EL (cell line): ENCODE results near the gene CCNQ.

Experiments used
- DNase-seq: peaks from one replicate; pipeline ENCODE4 v3.0.0-alpha.2; 2016

CCNQ gene

DNA sequence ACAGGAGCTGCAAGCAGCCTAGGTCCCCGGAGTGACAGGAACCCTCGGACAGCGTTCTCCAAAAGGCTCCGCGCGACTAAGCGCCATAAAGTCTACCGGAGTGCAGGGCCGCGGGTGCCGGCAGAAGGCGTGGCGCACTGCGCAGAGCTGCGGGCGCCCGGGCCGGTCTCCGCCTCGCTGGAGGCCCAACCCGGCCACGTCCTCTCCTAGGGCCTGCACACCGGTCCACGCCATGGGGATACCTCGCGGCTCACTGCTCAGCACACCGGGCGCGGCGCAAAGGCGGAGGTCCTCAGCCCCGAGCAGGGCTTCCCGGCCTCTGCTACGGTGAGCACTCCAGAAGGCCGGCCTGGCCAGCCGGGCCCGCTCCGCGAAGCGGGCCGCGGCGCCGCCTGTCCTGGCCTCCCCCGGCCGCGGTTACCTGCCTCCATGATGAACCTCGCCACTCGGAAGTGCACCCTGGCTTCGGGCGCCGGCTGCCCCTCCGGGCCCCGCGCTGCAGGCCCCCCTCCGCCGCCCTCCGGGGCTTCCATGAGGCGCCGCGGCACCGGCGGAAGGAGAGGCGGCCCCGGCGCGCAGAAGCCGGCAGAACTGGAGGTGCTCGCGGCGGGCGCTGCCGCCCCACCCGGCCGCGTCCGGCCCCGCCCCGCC, at the start of gene CCNQ:
CCNQ (minus strand) TSS at position 599 of the 651 bp plus-strand sequence; CDS start at position 533, 66 bp downstream.
- peak; percentile 33 for DNase-seq

- DNase-seq, result no peak
Observed at GRCh38 chrX:153647461-153648357, 48.8 kb upstream of the CCNQ start.

- peak; percentile 41 for DNase-seq
Observed at GRCh38 chrX:153646620-153647373, 47.9 kb upstream of the CCNQ start, which contains the start of gene DUSP9. DUSP9 (plus strand) TSS chrX:153647203; CDS start chrX:153647954, 751 bp downstream.

DNA sequence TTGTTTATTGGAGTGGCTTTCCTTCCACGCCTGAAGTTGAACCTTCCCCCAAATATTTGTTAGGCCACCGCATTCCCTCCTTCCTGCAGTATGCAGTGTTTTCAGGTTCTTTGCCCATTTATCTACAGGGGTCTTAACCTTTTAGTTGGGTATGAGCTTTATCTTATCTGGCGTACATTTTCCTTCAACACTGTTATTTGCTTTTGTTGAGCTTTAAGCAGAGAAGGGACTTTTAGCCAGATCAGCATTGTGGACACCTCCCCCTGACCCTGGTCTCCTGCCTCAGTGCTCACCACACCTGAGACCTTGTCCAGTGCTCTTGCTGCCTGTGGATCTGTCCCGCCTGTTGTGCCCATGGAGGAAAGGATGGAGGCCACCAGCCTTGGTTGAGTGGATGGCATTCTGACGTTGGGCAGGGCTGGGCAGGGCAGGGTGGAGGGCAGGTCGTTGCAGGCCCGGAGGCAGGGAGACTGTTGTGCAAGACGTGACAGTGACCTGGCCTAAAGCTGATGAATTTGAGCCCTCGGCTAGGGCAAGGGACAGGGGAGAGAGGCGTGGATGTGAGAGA, 47.1 kb upstream of the CCNQ start:
- DNase-seq, result no peak

GRCh38 chrX:153645151-153645550, 46.2 kb upstream of the CCNQ start:
- no peak for DNase-seq

GRCh38 chrX:153644356-153645125, 45.6 kb upstream of the CCNQ start:
- DNase-seq, result no peak

GRCh38 chrX:153643431-153644351, 44.8 kb upstream of the CCNQ start:
- DNase-seq, result no peak

DNA sequence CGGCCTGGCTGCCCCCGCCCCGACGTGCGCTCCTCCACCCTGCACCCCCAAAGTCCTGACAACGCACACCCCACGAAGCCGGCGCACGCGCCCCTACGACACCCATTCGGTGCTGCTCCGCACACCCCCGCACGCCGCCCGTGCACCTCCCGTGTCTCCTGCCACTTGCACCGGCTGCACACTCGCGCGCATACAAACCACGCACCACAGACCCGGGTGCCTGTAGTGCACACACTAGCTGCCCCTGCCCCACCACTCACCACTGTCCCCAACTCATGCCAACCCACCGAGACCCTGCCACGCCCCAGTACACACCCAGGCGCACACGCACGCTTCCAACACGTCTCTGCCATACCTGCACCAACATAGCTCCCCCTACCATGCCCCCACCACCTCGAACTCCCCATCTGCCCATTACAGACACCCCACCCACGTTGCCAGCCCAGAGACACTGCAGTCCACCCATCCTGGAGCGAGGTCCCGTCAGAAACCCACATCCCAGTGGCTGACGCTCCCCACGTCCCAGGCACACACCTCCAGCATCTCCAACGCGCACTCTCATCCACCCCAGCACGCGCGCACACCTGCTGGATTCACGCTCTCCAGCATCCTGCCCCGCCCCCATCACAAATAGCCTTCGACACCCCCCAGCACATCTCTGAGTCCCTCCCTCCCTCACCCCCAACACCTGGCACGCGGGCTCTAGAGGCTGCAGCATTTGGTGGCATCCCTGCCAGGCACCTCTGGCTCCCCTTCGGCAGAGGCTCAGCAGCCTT, 43.9 kb upstream of the CCNQ start:
- no peak for DNase-seq

GRCh38 chrX:153642051-153642654, 43.2 kb upstream of the CCNQ start:
- no peak for DNase-seq

GRCh38 chrX:153641627-153642026, 42.7 kb upstream of the CCNQ start:
- DNase-seq, result no peak

- no peak for DNase-seq
Observed at GRCh38 chrX:153640736-153641575, 42.0 kb upstream of the CCNQ start.

GRCh38 chrX:153640045-153640686, 41.2 kb upstream of the CCNQ start:
- DNase-seq, result no peak

GRCh38 chrX:153639177-153640044, 40.5 kb upstream of the CCNQ start:
- no peak for DNase-seq

DNA sequence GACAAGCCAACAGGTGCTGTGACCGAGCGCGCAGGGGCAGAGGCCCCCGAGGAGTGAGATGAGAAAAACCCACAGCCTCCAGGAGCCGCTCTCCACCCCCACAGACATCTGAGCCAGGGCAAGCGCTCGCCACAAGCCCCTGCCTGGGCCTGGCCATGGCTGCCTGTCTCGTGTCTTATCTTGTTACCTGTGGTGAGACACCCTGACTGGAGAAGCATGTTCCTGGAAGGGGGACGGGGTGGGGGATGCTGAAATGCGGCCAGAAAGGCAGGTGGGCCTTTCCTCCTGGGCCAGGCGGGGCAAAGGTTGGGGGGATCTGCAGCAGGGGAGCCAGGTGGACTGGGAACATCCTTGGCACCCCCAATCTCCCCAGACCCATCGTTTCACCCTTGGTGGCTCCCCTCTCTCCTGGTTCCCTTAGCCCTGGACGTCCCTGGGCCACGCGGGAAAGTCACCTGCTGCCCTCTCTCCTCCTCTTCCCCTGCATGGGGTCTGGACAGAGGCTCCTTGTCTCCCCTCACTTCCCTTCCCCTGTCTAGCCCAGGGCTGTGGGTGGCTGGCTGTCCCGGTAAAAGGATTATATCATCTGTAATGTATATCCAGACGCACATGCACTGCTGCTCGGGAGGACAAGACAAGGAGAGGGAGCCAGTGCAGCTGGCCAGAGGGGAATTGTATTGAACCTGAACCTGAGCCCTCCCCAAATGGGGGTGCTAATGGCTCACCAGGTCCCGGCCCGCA, 39.7 kb upstream of the CCNQ start:
- DNase-seq, result no peak

DNA sequence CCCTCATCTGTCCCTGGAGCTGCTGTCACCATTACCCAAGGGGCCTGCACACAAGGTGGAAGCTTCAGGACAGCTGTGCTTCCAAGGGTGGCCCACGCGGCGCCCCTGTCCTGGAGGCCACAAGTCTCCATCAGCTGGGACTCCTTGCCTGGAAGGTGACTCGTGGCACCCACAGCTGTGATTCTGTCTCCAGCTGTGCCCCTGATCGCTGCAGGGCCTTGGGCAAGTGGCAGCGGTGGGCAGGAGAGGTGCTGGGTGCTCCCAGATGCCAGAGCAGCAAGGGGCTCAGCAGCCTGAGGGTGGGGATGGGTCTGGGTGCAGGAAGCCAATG, 39.1 kb upstream of the CCNQ start:
- no peak for DNase-seq
